GM13977 (cell line): ENCODE measurements around the gene RECK.

ENCODE experiments used
- DNase-seq: peaks from one replicate; pipeline ENCODE4 v3.0.0; 2012; ENCODE audit warnings: low spot score
- in situ Hi-C: fragments of 300-500 bp; cut with MboI; formaldehyde crosslinking; loops from one replicate; pipeline ENCODE4 v1.12.0; 2022; ENCODE audit warnings: low sequenced_read_pairs, low pct_unique_long_range_greater_than_20kb, mixed read lengths, inconsistent platforms; ENCODE audit not compliant: unreplicated experiment
- TF ChIP-seq, protein P1 (sequence below): IDR thresholded peaks from 2 replicates; pipeline ENCODE4 v1.5.1; 2012; ENCODE audit warnings: mild to moderate bottlenecking, control low read depth; ENCODE audit not compliant: insufficient read depth; ENCODE audit errors: extremely low read depth, missing control alignments

Gene RECK

DNA sequence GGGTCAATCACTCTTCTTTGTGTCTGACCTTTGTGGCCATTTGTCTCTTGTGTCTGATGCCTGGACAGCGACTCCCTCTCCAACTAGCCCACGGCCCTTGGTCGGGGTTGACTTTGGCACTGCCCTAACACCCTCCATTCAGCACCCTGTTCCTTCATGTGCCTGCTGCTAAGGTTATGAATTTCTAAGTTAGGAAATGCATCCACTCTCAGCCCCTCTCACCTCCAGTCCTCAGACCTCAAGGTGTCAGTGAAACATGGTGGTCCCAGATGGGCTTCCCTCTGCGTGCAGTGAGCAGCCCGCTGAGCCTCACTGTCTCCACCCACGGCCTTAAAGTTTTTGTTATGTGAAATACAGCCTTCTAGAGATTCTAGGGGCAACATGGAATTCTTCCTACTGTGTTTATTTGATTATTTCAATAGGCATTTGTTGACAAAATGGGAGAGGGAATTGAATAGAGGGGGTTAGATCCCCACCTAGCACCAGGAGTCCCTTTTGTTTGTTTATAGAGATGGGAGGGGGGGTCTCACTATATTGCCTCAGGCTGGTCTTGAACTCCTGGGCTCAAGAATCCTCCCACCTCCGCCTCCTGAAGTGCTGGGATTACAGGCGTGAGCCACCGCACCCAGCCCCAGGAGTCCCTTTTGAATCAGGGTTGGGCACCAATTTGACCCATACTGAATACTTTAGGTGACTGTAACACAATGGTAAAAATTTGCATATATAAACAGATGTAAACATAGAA, 98.2 kb downstream of the RECK start:
- TF ChIP-seq, protein P1, sequence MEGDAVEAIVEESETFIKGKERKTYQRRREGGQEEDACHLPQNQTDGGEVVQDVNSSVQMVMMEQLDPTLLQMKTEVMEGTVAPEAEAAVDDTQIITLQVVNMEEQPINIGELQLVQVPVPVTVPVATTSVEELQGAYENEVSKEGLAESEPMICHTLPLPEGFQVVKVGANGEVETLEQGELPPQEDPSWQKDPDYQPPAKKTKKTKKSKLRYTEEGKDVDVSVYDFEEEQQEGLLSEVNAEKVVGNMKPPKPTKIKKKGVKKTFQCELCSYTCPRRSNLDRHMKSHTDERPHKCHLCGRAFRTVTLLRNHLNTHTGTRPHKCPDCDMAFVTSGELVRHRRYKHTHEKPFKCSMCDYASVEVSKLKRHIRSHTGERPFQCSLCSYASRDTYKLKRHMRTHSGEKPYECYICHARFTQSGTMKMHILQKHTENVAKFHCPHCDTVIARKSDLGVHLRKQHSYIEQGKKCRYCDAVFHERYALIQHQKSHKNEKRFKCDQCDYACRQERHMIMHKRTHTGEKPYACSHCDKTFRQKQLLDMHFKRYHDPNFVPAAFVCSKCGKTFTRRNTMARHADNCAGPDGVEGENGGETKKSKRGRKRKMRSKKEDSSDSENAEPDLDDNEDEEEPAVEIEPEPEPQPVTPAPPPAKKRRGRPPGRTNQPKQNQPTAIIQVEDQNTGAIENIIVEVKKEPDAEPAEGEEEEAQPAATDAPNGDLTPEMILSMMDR: no peak
- DNase-seq: no peak
- in situ Hi-C loops: no loop called here

DNA sequence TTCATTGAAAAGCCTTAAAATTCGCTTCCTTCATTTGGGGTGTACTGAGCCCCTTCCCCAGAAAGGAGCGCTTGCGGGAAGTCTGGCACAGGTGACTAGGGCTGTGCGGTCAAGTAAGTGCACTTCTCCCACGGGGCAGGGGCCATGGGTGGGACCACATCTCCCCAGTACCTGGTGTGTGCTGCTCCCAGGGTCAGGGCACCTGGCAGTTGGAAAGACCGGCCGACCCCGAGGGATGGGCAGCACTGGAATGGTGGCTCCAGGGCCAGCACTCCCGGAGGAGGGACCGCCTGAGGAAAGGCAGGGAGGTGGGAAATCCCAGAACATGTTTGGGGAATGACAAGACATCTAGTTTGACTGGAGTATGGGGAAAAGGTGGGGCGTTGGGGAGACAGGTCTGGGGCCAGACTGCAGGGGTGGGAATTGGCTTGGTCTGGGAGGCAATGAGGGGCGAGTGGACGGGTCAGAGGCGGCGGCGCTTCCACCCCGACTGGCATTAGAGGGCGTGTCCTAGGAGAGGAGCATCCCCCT, 99.1 kb downstream of the RECK start:
- in situ Hi-C loops: no loop called here
- DNase-seq: no peak
- TF ChIP-seq, protein P1: no peak

DNA sequence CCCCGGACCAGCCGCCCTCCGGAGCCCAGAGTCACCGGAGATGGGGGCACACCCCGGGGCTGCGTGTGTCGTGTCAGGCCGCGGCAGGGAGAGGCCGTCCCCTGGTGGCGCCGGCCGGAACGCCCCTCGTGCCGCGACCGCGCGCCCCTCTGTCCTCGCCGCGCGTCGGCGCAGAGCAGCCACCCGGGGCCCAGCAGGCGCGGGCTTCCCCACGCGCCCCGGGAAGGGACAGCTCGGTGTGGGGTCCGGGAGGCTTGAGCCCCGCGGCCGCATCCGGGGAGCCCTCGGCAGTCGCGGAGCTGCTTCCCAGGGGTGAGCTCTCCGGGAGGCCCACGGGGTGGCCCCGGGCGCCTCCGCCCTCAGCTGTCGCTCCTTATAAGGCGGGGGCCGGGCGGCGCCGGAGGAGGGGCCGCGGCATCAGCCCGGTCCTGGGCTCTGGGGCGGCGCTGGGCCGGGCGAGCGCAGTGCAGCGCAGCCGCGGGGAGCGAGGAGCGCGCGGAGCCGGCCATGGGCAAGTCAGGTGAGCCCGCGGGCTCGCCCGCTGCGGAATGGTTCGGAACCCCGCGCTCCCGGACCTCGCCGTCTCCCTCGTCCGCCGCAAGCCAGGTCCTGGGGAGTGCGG, 99.7 kb downstream of the RECK start, which contains the start of gene GLIPR2:
Gene GLIPR2 (plus strand): TSS at position 462 of the 622 bp plus-strand sequence. CDS start 46 bp downstream, at position 508.
- TF ChIP-seq, protein P1: peak; percentile 41
- peak; percentile 97 for DNase-seq
- in situ Hi-C loops: no loop called here

DNA sequence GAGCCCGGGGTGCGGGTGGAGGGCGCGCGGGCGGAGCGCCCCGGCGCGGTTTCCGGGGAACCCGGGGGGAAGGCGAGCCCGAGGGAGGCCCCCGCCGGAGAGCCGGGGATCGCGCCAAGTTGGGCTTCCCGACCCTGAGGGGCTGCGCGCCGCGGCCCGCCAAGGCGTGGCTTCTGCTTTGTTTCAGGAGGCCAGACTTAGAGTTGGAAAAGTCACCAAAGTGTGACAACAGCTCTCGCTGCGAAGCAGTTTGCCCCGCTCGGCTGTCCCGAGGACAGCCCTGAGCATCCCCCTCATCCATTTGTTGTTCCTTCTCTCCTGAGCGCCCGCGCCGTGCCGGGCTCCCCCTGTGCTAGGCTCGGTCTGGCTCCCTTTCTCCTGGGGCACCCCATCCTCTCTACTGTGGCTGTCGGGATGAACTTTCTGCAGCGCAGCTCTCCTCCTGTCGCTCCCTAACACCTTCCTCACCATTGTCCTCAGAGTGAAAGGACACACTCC, 100.2 kb downstream of the RECK start:
- TF ChIP-seq, protein P1: no peak
- DNase-seq: no peak
- in situ Hi-C loops: no loop called here

DNA sequence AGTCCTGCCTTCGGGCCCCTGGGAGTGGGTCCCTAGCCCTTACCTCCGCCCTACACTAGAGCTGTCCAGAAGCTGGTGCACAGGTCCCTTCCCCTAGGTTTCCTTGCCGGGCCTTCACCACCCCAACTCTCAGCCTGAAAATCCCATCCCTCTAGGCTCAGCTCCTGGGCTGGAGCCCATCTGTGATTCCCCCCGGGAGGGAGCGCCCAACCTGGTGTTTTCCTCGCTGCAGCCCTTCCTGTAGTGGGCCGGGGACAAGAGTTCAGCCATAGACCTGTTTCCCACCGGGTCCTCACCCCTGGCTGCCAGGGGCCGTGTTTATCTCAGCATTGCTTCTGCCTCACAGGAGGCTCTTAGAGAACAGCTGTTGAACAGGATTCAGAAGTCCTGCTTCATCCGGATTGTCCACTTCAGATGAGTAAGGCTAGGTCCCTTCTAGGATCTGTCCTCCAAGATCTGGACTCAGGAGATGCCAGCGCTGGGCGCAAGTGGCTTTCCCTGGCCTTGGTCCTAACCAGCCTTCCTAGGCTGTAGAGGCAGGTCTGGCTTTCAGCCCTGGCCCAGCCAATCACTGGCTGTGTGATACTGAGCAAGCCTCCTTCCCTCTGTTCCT, 100.8 kb downstream of the RECK start:
- TF ChIP-seq, protein P1: no peak
- no peak for DNase-seq
- in situ Hi-C loops: no loop called here

DNA sequence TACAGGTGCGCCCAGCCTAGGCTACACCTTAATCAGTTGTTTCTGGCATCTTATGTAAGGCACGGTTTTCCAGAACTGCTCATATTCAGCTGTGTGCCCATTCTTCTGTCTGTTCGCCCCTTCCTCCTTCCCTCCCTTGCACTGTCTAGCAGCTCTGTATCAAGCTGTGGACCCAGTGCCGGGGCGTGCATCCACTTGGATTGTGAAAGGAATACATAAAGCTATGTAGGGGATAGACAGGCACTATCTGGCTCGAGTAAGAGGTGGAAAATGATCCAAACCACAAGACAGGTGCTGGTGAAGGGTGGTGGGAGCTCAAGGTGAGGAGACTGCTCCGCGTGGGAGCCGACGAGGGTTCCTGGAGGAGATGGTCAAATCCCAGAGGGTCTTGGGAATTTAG, 101.8 kb downstream of the RECK start:
- TF ChIP-seq, protein P1: no peak
- in situ Hi-C loops: no loop called here
- DNase-seq: no peak
